ENCODE data around the gene WNT1. TPM values are rescaled to one million over a fixed set of nuclear protein-coding genes. Genes with fewer than 3 reads are reported as not detected.

Gene WNT1
- total and polyA plus RNA-seq, 9 of the 15 experiments (the other 6 are each of a cell fraction or from before 2014, with no cell fraction given): not detected

DNA sequence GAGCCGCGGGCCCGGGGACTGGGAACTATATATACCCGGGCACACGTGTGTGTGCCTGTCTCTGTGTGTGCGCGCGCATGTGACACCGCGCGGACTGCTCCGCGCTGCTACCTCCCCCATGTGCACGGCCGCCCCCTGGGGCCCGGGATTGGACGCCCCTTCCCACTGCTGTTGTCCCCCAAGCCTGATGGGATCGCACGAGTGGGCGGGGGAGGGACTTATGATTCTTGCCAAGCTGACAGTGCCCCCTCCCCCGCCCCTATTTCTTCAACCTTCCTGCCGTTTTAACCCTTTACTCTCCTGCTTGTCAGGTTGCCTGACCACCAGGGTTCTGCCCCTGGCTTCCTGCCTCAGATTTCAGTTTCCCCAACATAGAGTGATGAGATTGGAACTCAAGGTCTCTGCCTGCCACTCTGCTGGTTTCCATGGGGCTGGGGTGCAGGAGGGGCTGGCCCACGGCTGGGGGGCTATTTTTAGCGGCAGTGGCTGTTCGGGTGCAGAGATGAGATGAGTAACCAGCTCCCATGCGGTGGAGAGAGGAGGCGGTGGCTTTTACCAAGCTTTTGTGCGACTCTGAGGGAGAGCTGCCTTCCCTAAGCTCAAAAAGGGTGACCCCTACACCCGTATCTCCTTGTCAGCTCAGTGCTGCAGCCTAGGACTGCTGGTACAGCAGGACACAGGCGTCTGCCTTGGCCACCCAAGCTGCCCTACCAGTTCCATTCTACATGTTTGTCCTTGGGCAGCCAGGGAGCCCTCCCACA lies 21.4 kb downstream of the WNT1 start, which contains the start of gene DDN (continued):
- TF ChIP-seq, protein P1, sequence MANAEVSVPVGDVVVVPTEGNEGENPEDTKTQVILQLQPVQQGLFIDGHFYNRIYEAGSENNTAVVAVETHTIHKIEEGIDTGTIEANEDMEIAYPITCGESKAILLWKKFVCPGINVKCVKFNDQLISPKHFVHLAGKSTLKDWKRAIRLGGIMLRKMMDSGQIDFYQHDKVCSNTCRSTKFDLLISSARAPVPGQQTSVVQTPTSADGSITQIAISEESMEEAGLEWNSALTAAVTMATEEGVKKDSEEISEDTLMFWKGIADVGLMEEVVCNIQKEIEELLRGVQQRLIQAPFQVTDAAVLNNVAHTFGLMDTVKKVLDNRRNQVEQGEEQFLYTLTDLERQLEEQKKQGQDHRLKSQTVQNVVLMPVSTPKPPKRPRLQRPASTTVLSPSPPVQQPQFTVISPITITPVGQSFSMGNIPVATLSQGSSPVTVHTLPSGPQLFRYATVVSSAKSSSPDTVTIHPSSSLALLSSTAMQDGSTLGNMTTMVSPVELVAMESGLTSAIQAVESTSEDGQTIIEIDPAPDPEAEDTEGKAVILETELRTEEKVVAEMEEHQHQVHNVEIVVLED (CRISPR knock-in tag; IDR thresholded peaks at IDR 0.05): no peak
- TF ChIP-seq, protein P2, sequence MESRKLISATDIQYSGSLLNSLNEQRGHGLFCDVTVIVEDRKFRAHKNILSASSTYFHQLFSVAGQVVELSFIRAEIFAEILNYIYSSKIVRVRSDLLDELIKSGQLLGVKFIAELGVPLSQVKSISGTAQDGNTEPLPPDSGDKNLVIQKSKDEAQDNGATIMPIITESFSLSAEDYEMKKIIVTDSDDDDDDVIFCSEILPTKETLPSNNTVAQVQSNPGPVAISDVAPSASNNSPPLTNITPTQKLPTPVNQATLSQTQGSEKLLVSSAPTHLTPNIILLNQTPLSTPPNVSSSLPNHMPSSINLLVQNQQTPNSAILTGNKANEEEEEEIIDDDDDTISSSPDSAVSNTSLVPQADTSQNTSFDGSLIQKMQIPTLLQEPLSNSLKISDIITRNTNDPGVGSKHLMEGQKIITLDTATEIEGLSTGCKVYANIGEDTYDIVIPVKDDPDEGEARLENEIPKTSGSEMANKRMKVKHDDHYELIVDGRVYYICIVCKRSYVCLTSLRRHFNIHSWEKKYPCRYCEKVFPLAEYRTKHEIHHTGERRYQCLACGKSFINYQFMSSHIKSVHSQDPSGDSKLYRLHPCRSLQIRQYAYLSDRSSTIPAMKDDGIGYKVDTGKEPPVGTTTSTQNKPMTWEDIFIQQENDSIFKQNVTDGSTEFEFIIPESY (CRISPR knock-in tag; IDR thresholded peaks at IDR 0.05): peak; percentile 84
- TF ChIP-seq HDAC6 (IDR thresholded peaks at IDR 0.05; ENCODE audit: low read depth, low read length) (no peak), ZNF316 (IDR thresholded peaks at IDR 0.05) (no peak), ESRRA (IDR thresholded peaks at IDR 0.05; ENCODE audit: borderline replicate concordance, low read depth) (no peak), TSC22D4 (tag; IDR thresholded peaks at IDR 0.05) (no peak), ZNF644 (tag; IDR thresholded peaks at IDR 0.05; ENCODE audit: low read depth) (no peak), CBFA2T3 (IDR thresholded peaks at IDR 0.05) (no peak), MYNN (IDR thresholded peaks at IDR 0.05) (no peak; the same call in 1 of the 2 replicates), MYNN (CRISPR knock-in tag; IDR thresholded peaks at IDR 0.05) (no peak), ZNF143 (CRISPR knock-in tag; IDR thresholded peaks at IDR 0.05) (no peak), ZNF239 (CRISPR knock-in tag; IDR thresholded peaks at IDR 0.05) (no peak), GTF2F1 (IDR thresholded peaks at IDR 0.05; ENCODE audit: low read depth, low read length) (no peak), HDAC1 (IDR thresholded peaks at IDR 0.05) (peak in 1 of 2 experiments; percentile 59; a peak in 2 of 4 replicates), HNRNPL (IDR thresholded peaks at IDR 0.05; ENCODE audit: low read depth, low read length) (no peak)
- TF ChIP-seq, protein P3, sequence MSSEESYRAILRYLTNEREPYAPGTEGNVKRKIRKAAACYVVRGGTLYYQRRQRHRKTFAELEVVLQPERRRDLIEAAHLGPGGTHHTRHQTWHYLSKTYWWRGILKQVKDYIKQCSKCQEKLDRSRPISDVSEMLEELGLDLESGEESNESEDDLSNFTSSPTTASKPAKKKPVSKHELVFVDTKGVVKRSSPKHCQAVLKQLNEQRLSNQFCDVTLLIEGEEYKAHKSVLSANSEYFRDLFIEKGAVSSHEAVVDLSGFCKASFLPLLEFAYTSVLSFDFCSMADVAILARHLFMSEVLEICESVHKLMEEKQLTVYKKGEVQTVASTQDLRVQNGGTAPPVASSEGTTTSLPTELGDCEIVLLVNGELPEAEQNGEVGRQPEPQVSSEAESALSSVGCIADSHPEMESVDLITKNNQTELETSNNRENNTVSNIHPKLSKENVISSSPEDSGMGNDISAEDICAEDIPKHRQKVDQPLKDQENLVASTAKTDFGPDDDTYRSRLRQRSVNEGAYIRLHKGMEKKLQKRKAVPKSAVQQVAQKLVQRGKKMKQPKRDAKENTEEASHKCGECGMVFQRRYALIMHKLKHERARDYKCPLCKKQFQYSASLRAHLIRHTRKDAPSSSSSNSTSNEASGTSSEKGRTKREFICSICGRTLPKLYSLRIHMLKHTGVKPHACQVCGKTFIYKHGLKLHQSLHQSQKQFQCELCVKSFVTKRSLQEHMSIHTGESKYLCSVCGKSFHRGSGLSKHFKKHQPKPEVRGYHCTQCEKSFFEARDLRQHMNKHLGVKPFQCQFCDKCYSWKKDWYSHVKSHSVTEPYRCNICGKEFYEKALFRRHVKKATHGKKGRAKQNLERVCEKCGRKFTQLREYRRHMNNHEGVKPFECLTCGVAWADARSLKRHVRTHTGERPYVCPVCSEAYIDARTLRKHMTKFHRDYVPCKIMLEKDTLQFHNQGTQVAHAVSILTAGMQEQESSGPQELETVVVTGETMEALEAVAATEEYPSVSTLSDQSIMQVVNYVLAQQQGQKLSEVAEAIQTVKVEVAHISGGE (CRISPR knock-in tag; IDR thresholded peaks at IDR 0.05): no peak
- TF ChIP-seq, protein P4, sequence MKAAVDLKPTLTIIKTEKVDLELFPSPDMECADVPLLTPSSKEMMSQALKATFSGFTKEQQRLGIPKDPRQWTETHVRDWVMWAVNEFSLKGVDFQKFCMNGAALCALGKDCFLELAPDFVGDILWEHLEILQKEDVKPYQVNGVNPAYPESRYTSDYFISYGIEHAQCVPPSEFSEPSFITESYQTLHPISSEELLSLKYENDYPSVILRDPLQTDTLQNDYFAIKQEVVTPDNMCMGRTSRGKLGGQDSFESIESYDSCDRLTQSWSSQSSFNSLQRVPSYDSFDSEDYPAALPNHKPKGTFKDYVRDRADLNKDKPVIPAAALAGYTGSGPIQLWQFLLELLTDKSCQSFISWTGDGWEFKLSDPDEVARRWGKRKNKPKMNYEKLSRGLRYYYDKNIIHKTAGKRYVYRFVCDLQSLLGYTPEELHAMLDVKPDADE (conservative IDR thresholded peaks at IDR 0.05; ENCODE audit: control insufficient read depth, low read depth, low read length): peak; percentile 44; the same call in 1 of the 2 replicates
- TF ChIP-seq, protein P5, sequence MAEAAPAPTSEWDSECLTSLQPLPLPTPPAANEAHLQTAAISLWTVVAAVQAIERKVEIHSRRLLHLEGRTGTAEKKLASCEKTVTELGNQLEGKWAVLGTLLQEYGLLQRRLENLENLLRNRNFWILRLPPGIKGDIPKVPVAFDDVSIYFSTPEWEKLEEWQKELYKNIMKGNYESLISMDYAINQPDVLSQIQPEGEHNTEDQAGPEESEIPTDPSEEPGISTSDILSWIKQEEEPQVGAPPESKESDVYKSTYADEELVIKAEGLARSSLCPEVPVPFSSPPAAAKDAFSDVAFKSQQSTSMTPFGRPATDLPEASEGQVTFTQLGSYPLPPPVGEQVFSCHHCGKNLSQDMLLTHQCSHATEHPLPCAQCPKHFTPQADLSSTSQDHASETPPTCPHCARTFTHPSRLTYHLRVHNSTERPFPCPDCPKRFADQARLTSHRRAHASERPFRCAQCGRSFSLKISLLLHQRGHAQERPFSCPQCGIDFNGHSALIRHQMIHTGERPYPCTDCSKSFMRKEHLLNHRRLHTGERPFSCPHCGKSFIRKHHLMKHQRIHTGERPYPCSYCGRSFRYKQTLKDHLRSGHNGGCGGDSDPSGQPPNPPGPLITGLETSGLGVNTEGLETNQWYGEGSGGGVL (CRISPR knock-in tag; IDR thresholded peaks at IDR 0.05): no peak

Data from K562 (cell line).